Kidney epithelial cell (primary cell): ENCODE data around the gene KLF2. TPM values are rescaled to one million over a fixed set of nuclear protein-coding genes. Genes with fewer than 3 reads are reported as not detected.

Experiments
- DNase-seq: peaks from one replicate; pipeline ENCODE4 v3.0.0-alpha.2; 2010; ENCODE audit warnings: low read depth
- H3K27me3 ChIP-seq: 2 replicates; pipeline ENCODE4 v1.6.0; 2011; ENCODE audit warnings: low read length; ENCODE audit not compliant: control insufficient read depth, insufficient read depth
- H3K36me3 ChIP-seq: 2 replicates; pipeline ENCODE4 v1.5.1; 2011; ENCODE audit warnings: low read length; ENCODE audit not compliant: control insufficient read depth, insufficient read depth
- H3K4me3 ChIP-seq: 2 replicates; pipeline ENCODE4 v1.5.1; 2011; ENCODE audit warnings: low read depth, mild to moderate bottlenecking, control low read depth, low read length
- CTCF ChIP-seq: IDR thresholded peaks from 2 replicates; pipeline ENCODE4 v1.5.1; 2011; ENCODE audit warnings: mild to moderate bottlenecking, moderate library complexity, low read length, control low read depth, inconsistent platforms; ENCODE audit not compliant: insufficient read depth, poor library complexity, severe bottlenecking
- total RNA-seq: library from RNA; depleted of rRNA; stranded (reverse); fragments of >200 nt; gene quantifications from 2 replicates; pipeline ENCODE4 v1.2.3, GENCODE V29; 2015

KLF2 gene
- total RNA-seq, 1 donor from 2014 or later: 0.67 TPM

- no peak for DNase-seq
- no peak for TF ChIP-seq CTCF
- no peak overlapping the region for H3K4me3 ChIP-seq
These were observed 2.5 kb downstream of the KLF2 start for GRCh38 chr19:16327169-16327475.

GRCh38 chr19:16327501-16327900 is 2.9 kb downstream of the KLF2 start:
- TF ChIP-seq CTCF: no peak
- Histone ChIP-seq H3K4me3 (no peak overlapping the region), H3K27me3 (peaks cover 14% of the 10 kb centered on the region), H3K36me3 (no peaks in the 10 kb centered on the region)
- no peak for DNase-seq

More at GRCh38 chr19:16327169-16327475, 2.5 kb downstream of the KLF2 start:
- Histone ChIP-seq H3K36me3 (no peaks in the 10 kb centered on the region), H3K27me3 (peaks cover 14% of the 10 kb centered on the region)

GRCh38 chr19:16327911-16328823 is 3.5 kb downstream of the KLF2 start:
- Histone ChIP-seq H3K4me3 (no peak overlapping the region), H3K27me3 (peaks cover 14% of the 10 kb centered on the region), H3K36me3 (no peaks in the 10 kb centered on the region)
- DNase-seq: no peak
- TF ChIP-seq CTCF: no peak

- Histone ChIP-seq H3K36me3 (no peaks in the 10 kb centered on the region), H3K4me3 (no peak overlapping the region), H3K27me3 (peaks cover 14% of the 10 kb centered on the region)
- DNase-seq: no peak
- no peak for TF ChIP-seq CTCF
These were observed 4.3 kb downstream of the KLF2 start for GRCh38 chr19:16328824-16329482.

- DNase-seq: peak; percentile 84
- H3K27me3 ChIP-seq: peaks cover 12% of the 10 kb centered on the region
- TF ChIP-seq CTCF: no peak
- H3K36me3 ChIP-seq: no peaks in the 10 kb centered on the region
- no peak overlapping the region for H3K4me3 ChIP-seq
These were observed 5.8 kb downstream of the KLF2 start for GRCh38 chr19:16330368-16330801.
